GM12801 (cell line): ENCODE measurements around the gene R3HDM4.

Experiments used
- TF ChIP-seq, protein P1 (sequence below): IDR thresholded peaks from one replicate; pipeline ENCODE4 v1.5.1; 2011; ENCODE audit warnings: control low read depth; ENCODE audit not compliant: insufficient read length; ENCODE audit errors: extremely low read depth

The R3HDM4 gene

DNA sequence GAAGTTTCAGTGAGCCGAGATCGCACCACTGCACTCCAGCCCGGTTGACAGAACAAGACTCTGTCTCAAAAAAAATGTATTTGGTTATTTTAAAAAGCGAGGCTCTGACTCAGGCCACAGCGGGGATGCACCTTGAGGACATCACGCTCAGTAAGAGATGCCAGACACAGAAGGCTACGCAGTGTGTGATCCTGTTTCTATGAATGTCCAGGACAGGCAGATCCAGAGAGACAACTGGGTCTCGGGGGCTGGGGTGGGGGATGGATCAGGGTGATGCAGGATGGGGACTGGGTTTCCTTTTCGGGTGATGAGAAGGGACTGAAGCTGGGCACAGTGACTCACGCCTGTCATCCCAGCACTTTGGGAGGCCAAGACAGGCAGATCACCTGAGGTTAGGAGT is 25.4 kb downstream of the R3HDM4 start:
- TF ChIP-seq, protein P1, sequence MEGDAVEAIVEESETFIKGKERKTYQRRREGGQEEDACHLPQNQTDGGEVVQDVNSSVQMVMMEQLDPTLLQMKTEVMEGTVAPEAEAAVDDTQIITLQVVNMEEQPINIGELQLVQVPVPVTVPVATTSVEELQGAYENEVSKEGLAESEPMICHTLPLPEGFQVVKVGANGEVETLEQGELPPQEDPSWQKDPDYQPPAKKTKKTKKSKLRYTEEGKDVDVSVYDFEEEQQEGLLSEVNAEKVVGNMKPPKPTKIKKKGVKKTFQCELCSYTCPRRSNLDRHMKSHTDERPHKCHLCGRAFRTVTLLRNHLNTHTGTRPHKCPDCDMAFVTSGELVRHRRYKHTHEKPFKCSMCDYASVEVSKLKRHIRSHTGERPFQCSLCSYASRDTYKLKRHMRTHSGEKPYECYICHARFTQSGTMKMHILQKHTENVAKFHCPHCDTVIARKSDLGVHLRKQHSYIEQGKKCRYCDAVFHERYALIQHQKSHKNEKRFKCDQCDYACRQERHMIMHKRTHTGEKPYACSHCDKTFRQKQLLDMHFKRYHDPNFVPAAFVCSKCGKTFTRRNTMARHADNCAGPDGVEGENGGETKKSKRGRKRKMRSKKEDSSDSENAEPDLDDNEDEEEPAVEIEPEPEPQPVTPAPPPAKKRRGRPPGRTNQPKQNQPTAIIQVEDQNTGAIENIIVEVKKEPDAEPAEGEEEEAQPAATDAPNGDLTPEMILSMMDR, result no peak

DNA sequence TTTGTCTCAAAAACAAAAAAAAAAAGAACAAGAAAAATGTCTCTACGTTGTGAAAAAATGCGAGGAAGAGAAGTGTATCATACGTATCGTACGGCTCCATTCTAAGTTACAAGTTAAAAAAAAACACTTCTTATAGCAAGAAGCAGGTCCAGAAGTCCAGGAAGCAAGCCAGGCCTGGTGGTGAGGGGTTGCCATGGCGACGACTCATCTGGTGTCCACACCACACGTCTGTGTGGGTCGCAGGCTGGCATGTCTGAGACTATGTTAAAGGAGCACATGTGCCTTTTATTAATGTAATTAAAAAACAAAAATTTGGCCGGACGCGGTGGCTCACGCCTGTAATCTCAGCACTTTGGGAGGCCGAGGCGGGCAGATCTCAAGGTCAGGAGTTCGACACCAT is 25.9 kb downstream of the R3HDM4 start:
- TF ChIP-seq, protein P1, result no peak

DNA sequence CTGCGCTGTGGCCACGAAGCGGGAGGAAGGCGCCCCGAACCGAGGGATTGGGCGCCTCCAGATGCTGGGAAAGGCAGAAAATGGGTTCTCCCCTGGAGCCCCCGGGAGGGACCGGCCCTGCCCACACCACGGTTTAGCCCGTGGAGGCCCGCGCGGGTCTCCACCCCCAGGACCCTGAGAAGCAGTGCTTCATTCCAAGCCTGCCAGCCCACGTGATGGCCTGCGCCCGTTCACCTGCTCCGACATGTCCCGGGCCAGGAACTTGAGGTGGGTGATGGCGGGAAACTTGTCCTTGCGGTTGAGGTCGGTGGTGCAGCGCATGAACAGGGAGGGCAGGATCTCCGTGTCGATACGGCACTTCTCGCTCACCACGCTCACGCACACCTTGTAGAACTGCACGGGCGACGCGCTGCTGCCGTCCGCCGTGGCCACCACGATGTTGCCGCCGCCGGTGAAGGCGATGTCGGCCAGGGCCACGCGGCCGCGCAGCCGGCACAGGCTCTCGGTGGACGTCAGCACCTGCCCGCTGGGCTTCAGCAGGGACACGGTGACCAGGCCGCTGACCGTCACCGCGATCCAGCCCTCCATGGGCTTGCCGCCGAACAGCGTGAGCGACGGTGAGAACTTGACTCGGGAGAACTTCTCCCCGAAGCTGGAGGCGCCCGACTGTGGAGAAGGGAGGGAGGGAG is 27.3 kb downstream of the R3HDM4 start:
- TF ChIP-seq, protein P1, result no peak

DNA sequence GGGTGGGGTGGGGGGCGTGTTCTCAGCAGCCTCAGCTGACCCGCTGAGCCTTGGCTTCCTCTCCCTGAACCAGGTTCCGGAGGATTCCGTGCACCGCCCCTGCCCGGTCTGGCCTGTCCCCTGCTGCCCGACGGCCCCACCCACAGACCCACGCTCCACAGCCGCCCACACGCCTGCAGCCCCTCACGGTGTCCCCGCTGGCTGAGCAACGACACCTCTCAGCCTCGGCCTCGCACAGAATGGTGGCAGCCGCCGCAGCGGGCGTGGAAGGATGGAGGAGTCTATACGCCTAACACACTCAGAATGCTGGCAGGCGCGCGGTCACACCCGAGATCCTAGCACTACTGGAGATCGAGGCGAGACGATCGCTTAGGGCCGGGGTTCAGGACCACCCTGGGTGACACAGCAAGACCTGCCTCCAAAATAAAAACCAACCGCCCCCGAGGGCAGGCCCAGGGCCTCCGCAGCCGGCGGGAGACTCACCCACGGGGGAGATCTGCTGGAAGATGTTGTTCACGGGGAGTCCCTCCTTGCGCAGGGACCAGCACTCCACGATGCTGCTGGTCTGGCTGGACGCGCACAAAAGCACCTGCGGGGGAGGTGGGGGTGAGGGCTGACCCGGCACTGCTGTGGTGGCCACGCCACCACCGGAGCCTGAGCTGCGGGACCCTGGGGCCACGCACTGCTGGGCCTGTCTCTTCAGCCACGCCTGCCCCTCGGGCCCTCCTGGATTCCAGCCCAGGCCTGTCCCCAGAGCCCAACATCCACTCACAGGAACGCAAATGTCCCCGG is 28.4 kb downstream of the R3HDM4 start:
- TF ChIP-seq, protein P1, result no peak

DNA sequence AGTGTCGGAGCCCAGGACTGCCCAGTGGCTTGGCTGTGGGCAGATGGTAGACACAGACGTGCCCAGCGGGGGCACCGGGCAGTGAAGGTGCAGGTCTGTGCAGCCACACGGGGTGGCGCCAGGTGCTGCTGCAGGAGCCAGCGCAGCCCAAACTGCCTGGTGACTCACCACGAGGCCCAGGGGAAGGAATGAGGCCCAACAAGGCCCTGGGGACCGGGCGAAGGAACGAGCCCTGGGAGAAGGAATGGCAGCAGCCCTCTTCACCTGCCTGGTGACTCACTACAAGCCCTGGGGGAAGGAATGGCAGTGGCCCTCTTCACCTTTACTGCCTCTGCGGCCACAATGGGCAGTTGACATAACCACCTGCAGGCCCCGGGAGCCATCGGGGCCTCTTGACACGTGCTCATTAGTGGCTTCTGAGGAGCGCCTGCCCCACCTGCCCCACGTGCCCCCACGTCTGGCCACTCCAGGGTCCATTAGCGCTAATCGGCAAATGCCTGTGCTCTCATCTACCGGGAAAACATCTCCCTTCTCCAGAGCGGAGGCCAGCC is 29.3 kb downstream of the R3HDM4 start:
- TF ChIP-seq, protein P1, result no peak

DNA sequence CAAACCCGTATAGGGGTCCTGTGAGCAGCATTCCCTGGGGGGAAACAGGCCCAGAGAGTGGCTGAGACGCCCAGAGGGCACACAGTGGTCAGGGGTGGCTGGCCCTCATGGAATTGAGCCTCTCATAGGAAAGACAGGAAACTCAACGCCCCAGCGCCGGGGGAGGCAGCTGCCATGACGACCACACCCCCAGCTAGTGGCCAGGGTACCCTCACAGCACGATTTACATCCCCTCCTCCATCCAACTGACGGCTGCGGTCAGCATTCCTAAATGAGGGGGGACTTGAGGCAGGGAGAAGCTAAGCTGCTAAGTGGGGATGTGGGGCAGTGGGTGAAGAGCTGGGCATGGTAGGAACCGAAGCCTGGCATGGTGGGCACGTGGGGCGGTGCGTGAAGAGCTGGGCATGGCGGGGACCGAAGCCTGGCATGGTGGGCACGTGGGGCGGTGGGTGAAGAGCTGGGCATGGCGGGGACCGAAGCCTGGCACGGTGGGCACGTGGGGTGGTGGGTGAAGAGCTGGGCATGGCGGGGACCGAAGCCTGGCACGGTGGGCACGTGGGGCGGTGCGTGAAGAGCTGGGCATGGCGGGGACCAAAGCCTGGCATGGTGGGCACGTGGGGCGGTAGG is 30.0 kb downstream of the R3HDM4 start:
- TF ChIP-seq, protein P1, result no peak

DNA sequence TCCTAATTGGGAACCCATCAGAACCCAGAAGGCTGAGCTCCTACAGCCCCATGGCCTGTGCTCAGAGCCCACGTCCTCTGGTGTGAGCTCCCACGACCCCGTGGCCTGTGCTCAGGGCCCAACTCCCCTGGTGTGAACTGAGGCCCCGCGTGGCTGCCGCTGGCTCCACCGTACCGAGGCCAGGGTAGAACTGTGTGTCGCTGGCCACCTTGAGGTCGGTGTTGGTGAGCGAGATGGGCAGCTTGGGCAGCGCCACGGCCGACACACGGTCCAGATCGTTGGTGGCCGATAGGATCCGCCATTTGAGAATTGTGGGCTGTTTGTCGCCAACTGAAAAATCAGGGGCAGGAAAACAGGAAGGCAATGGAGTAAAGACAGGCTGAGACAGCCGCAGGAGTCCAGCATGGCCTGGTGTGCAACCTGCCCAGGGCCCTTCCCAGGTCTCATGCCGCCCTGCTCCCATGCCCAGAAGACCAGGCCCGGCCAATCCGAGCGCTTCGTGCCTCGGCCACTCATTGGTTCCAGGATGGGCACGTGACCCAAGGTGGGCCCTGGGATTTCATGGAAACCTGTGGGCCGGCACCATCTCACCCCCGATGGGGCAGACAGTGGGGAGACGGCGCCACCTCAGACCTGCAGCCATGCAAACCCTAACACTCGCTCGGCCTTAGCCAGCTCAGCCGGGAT is 31.5 kb downstream of the R3HDM4 start:
- TF ChIP-seq, protein P1, result no peak
